ENCODE results near the gene SLC5A4. TPM values are rescaled to one million over a fixed set of nuclear protein-coding genes. Genes with fewer than 3 reads are reported as not detected.

SLC5A4 gene
- total and polyA plus RNA-seq, 4 donors = 0.03 to 0.75 (median 0.19) TPM

DNA sequence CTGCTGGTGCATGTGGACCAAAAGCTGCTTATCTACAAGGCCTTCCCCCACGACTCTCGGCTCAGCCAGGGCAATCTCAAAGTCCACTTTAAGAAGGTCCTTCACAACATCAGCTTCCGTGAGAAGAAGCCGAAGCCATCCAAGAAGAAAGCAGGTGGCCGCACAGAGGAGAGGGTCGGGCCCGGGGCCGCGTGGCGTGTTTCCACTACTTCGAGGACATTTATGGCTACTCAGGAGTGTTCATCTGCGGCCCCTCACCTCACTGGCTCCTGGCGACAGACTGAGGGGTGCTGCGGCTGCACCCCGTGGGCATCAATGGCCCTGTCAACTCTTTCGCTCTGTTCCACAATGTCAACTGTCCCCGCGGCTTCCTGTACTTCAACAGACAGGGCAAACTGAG lies 16.2 kb upstream of the SLC5A4 start:
- peaks cover 0 to under 1% (median 0%) of the 10 kb centered on the region in 4 donors for H3K4me1 ChIP-seq (ENCODE audit: control insufficient read depth in 4 of 4, insufficient read depth in 4 of 4, low read length in 3 of 4)
- no peak for TF ChIP-seq NR2F2 (IDR thresholded peaks at IDR 0.05)
- TF ChIP-seq GABPA (IDR thresholded peaks at IDR 0.05 in 1 of 2, conservative IDR thresholded peaks at IDR 0.05 in 1 of 2) = no peak
- no peak for TF ChIP-seq FOXA2 (IDR thresholded peaks at IDR 0.05)
- no peak for TF ChIP-seq MAX (IDR thresholded peaks at IDR 0.05)
- TF ChIP-seq RXRA (IDR thresholded peaks at IDR 0.05) = no peak
- no peak for TF ChIP-seq JUND (IDR thresholded peaks at IDR 0.05)
- no peak for TF ChIP-seq CTCF (IDR thresholded peaks at IDR 0.05; ENCODE audit: low read depth, low read length, missing input control)
- TF ChIP-seq HNF4A (conservative IDR thresholded peaks at IDR 0.05) = no peak
- TF ChIP-seq EGR1 (IDR thresholded peaks at IDR 0.05; ENCODE audit: low read depth in 2 of 2) = no peak
- no peak for TF ChIP-seq HNF4G (IDR thresholded peaks at IDR 0.05)
- TF ChIP-seq, protein P1, sequence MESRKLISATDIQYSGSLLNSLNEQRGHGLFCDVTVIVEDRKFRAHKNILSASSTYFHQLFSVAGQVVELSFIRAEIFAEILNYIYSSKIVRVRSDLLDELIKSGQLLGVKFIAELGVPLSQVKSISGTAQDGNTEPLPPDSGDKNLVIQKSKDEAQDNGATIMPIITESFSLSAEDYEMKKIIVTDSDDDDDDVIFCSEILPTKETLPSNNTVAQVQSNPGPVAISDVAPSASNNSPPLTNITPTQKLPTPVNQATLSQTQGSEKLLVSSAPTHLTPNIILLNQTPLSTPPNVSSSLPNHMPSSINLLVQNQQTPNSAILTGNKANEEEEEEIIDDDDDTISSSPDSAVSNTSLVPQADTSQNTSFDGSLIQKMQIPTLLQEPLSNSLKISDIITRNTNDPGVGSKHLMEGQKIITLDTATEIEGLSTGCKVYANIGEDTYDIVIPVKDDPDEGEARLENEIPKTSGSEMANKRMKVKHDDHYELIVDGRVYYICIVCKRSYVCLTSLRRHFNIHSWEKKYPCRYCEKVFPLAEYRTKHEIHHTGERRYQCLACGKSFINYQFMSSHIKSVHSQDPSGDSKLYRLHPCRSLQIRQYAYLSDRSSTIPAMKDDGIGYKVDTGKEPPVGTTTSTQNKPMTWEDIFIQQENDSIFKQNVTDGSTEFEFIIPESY (IDR thresholded peaks at IDR 0.05) = no peak
- TF ChIP-seq, protein P2, sequence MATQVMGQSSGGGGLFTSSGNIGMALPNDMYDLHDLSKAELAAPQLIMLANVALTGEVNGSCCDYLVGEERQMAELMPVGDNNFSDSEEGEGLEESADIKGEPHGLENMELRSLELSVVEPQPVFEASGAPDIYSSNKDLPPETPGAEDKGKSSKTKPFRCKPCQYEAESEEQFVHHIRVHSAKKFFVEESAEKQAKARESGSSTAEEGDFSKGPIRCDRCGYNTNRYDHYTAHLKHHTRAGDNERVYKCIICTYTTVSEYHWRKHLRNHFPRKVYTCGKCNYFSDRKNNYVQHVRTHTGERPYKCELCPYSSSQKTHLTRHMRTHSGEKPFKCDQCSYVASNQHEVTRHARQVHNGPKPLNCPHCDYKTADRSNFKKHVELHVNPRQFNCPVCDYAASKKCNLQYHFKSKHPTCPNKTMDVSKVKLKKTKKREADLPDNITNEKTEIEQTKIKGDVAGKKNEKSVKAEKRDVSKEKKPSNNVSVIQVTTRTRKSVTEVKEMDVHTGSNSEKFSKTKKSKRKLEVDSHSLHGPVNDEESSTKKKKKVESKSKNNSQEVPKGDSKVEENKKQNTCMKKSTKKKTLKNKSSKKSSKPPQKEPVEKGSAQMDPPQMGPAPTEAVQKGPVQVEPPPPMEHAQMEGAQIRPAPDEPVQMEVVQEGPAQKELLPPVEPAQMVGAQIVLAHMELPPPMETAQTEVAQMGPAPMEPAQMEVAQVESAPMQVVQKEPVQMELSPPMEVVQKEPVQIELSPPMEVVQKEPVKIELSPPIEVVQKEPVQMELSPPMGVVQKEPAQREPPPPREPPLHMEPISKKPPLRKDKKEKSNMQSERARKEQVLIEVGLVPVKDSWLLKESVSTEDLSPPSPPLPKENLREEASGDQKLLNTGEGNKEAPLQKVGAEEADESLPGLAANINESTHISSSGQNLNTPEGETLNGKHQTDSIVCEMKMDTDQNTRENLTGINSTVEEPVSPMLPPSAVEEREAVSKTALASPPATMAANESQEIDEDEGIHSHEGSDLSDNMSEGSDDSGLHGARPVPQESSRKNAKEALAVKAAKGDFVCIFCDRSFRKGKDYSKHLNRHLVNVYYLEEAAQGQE (IDR thresholded peaks at IDR 0.05) = no peak
- TF ChIP-seq, protein P3, sequence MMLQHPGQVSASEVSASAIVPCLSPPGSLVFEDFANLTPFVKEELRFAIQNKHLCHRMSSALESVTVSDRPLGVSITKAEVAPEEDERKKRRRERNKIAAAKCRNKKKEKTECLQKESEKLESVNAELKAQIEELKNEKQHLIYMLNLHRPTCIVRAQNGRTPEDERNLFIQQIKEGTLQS (IDR thresholded peaks at IDR 0.05) = no peak
- TF ChIP-seq FOXA1 (IDR thresholded peaks at IDR 0.05) = no peak
- DNase-seq (ENCODE audit: low spot score) = no peak
- H3K9ac ChIP-seq (ENCODE audit: low read depth in 1 of 2, low read length in 2 of 2) = no peak overlapping the region
- no peak overlapping the region for H3K4me3 ChIP-seq (ENCODE audit: low read depth in 1 of 3, low read length in 3 of 3)
- WGBS = 92% methylated on average over 18 of the region's 18 CpGs
- H3K27me3 ChIP-seq (ENCODE audit: control insufficient read depth in 4 of 4, insufficient read depth in 4 of 4, low read length in 3 of 4) = no peaks in the 10 kb centered on the region
- no peak overlapping the region for H3K27ac ChIP-seq (ENCODE audit: low read depth in 1 of 2, low read length in 2 of 2)
- H3K36me3 ChIP-seq (ENCODE audit: control insufficient read depth in 4 of 4, insufficient read depth in 3 of 4, low read depth in 1 of 4, low read length in 3 of 4) = no peaks in the 10 kb centered on the region
- H3K9me3 ChIP-seq (ENCODE audit: control insufficient read depth in 4 of 4, low read length in 3 of 4) = no peaks in the 10 kb centered on the region

DNA sequence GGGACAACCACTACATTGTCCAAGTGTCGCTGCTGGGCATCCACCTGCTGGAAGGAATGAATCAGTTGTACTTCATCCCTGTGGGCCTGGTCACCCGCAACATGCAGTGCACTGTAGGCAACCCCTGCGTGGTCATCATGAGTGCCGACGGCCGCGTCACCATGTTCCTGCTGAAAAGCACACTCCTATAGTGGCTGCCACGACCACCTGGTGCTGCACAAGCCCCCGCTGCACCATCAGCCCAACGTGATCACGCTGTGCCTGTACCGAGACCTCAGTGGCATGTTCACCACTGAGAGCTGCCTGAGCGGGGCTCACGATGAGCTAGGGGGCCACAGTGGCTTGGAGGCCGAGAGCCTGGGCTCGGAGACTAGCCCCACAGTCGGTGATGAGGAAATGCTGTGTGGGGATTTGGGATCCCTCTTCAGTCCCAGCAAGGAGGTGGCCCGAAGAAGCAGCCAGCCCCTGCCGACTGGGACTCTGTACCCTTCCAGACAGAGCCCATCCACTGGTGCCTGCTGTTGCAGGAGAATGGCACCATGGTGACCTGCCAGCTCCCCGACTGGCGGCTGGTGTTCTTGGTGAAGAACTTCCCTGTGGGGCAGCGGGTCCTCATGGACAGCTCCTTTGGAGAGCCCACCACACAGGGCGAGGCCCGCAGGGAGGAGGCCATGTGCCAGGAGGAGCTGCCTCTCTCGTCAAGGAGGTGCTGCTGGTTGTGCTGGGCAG lies 15.7 kb upstream of the SLC5A4 start:
- Histone ChIP-seq H3K9ac (ENCODE audit: low read depth in 1 of 2, low read length in 2 of 2) (no peak overlapping the region), H3K27ac (ENCODE audit: low read depth in 1 of 2, low read length in 2 of 2) (no peak overlapping the region), H3K36me3 (ENCODE audit: control insufficient read depth in 4 of 4, insufficient read depth in 3 of 4, low read depth in 1 of 4, low read length in 3 of 4) (no peaks in the 10 kb centered on the region), H3K9me3 (ENCODE audit: control insufficient read depth in 4 of 4, low read length in 3 of 4) (no peaks in the 10 kb centered on the region), H3K27me3 (ENCODE audit: control insufficient read depth in 4 of 4, insufficient read depth in 4 of 4, low read length in 3 of 4) (no peaks in the 10 kb centered on the region), H3K4me1 (ENCODE audit: control insufficient read depth in 4 of 4, insufficient read depth in 4 of 4, low read length in 3 of 4) (peaks cover 0 to 5% (median 1%) of the 10 kb centered on the region in 4 donors), H3K4me3 (ENCODE audit: low read depth in 1 of 3, low read length in 3 of 3) (no peak overlapping the region)
- DNase-seq (ENCODE audit: low spot score) = no peak
- no peak for TF ChIP-seq HNF4G (IDR thresholded peaks at IDR 0.05)
- TF ChIP-seq HNF4A (conservative IDR thresholded peaks at IDR 0.05) = no peak
- no peak for TF ChIP-seq EGR1 (IDR thresholded peaks at IDR 0.05; ENCODE audit: low read depth in 2 of 2)
- no peak for TF ChIP-seq CTCF (IDR thresholded peaks at IDR 0.05; ENCODE audit: low read depth, low read length, missing input control)
- TF ChIP-seq FOXA1 (IDR thresholded peaks at IDR 0.05) = no peak
- TF ChIP-seq JUND (IDR thresholded peaks at IDR 0.05) = no peak
- no peak for TF ChIP-seq TAF1 (conservative IDR thresholded peaks at IDR 0.05)
- TF ChIP-seq RAD21 (IDR thresholded peaks at IDR 0.05) = no peak
- no peak for TF ChIP-seq YY1 (IDR thresholded peaks at IDR 0.05)
- 92% methylated on average over 25 of the region's 25 CpGs for WGBS

All from liver (tissue), 9 donors.